ENCODE results near the gene SLF2. TPM values are rescaled to one million over a fixed set of nuclear protein-coding genes. Genes with fewer than 3 reads are reported as not detected.
"Not testable (repeated sequence)": the region's sequence is repeated elsewhere in the genome, so short reads cannot be mapped to it uniquely, and the experiment has no call there.

Gene SLF2
- polyA plus RNA-seq, 1 donor: 56.9 TPM

DNA sequence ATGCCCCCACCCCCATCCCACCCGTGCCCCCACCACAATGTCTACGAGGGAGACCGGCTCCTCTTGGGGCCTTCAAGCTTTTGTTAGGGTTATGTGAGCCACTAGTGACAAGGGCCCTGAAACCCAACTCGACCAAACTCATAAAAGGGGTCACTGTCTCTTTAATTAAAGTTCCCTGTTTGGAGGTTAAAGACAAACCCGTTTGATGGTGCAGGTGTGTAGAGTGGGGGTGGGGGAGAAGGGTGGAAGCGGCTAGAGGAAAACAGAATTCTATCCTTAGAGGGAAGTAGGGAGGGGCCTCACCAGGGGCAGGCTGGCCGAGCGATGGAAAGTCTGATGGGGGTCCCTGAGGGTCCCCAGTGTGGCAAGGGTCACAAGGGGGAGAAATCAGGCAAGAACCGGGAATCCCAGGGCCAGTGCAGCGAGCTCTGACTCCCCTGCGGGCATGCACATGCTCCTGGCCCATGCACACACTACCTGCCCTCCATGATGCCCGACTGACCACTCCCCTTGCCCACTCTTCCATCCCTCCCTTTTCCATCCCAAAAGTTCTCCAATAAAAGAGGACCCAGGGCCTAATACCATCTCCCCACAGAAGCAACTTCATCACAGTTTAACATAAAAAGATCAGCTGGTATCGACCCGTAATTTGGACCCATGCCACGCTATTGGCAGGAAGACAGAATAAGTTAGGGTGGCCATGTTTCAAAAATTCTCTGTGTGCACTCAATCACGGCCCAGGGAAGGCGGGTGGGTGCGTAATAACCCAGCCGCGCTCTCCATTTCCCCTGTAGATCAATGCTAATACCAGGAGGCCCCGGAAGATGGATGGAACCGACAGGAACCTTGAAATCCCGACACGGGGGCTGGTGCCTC, 35.9 kb upstream of the SLF2 start:
- no peak for DNase-seq

GRCh38 chr10:100877461-100877850, 35.3 kb upstream of the SLF2 start:
- DNase-seq: no peak

DNA sequence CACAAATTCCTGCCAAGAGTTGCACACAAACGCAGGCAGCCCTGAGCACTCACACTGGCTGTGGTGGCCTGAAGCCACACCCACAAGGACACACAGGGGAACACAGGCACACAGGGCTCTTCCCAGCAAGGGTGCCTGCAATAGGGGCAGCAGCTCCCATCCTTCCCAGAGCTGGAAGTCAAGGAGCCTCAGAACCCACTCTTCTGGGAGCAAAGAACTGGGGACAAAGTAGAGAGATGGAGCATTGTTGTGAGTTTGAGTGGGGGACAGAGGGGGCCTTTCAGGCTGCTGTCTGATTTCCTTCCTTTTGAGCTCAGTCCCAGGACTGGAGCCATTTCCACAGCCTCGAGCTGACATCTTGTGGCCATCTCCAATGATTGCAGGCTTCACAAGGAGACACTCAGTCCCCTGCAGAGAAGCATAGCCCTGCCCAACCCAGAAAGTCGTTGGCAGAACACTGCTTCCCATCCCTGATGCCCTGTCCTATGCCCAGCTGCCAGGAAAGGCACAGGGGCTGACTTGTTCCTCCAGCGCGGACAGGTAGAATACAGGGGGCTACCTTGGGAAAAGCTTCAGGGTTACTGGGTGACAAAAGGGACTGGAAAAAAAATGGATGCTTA, 34.4 kb upstream of the SLF2 start:
- peak; percentile 82 for DNase-seq

DNA sequence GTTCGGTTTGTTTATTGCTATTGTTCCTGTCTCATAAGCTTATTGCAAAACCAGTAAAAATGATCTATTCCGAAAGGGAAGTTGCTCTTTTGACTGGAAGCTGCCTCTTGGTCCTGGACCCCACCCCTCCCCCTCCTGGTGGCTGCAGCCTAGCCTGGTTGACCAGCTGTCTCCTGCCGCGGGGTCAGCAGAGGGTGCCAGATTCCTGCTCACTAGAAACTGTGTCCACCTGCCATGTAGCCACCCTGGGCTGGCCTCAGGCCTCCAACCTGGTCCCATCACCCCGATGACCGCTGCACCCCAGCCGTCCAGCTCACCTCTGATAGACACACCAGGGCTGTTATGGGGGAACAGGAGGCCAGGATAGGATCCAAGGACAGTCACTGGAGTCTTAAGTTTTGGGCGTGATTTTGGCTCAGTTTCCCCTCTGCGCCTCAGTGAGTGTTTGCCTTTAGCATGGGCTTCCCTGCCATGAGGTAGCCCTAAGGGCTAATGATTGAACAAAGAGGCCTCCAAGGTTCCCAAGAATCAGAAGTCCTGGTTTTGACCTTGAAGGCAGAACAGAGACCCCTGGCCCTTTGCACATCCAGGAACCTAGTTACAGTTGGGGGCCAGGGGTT, 32.9 kb upstream of the SLF2 start:
- no peak for DNase-seq

- no peak for DNase-seq
Measured at GRCh38 chr10:100881556-100882213, 31.1 kb upstream of the SLF2 start.

DNA sequence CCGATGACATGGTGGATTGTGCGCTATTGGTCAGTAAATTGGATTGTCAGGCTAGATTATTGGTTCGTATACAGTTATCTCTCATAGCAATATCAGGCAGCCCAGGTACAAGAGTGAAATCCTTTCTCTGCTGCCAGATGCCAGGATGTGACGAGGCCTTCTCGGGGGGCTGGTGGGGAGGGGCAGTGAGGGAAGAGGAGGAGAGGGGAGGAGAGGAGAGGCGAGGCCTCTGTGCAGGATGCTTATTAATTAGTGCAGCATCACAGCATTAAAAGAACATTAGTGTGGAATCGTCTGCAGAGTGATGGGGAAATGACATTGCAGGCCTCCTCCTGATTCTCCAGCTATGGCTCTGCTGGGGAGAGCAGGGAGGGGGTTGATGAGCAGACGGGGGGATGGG, 30.5 kb upstream of the SLF2 start:
- no peak for DNase-seq

- no peak for DNase-seq
Measured at GRCh38 chr10:100882671-100883311, 30.0 kb upstream of the SLF2 start.

- no peak for DNase-seq
Measured at GRCh38 chr10:100883312-100883821, 29.4 kb upstream of the SLF2 start.

- DNase-seq: not testable (repeated sequence)
Measured at GRCh38 chr10:100885611-100886010, 27.2 kb upstream of the SLF2 start.

GRCh38 chr10:100886091-100886490, 26.7 kb upstream of the SLF2 start:
- DNase-seq: peak; percentile 87

DNA sequence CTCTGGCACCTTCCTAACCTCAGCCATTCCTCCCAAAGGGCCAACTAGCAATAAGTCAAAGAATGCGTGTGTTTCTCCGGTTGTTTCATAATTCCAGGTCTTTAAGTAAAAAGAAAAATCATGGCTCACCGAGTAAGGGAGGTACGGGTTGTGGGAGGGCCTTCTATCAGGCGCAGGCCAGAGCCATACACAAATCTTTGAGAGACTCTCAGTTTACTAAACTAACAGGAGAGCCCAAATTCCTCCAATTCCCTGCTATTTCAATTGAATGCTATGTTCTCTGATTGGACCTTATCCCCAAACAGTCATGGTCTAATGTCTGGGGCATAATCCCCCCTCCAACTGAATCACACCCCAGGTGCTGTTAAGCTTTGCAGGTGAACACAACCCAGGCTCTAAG, 26.2 kb upstream of the SLF2 start:
- peak; percentile 61 for DNase-seq

DNA sequence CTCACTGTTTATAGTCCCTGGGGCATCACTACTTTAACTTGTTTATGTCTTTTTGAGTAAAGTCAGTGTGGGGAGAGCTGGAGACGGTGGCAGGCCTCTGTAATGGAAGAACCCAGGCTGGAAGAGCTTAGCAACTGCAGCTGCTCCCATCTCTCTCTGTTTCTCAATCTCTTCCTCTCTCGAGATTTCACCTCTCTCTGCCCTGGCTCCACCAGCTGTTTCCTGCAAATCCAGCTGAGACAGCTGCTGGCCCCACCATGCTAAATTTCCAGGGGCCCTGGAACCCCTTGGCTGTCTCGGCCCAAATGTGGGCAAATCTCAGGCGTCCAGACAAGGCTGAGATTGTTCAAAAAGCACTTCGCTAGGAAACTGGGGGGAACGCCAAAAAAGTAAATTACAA, 25.8 kb upstream of the SLF2 start:
- DNase-seq: no peak

DNA sequence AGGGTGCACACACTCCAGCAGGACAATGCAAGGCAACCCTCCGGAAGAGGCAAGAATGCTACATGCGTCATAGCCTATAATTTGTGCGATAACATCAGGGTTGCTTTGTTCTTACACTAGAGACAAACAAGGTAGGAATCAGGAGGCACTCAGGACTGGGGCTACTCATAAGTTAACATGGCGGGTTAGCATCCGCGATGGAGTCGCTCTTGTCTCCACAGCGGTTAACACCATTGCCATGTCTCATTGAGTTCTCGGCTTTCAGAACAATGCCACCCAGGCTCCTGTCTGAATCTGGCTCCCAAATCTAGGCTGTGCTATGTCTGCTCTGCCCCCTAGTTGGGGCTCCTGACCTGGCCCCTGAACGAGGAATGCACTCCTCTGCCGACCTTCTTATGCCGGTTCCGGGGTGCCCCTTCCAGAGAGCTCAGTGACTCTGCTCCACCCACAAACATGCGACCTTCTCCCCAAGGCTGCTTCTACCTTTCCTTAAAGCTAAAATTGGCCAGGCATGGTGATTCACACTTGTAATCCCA, 24.9 kb upstream of the SLF2 start:
- no peak for DNase-seq

- DNase-seq: no peak
Measured at GRCh38 chr10:100888957-100889356, 23.8 kb upstream of the SLF2 start.

DNA sequence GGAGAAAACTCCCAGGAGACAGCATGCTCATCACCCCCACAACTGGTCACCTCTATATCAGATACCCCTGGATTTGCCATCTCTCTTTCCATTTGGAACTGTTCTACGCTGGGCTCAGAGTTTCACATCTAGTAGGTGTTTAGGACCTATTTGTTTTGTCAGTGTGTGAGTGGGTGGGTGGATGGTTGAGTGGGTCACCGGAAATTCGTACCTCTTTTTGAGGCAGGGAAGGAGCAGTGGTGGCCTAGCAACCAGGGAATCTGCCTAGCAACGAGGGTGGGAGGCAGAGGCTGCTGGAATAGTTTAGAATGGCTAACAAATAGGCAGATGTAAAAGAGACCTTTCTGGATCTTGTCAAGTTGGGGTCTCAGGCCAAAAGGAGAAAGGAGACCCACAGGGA, 23.2 kb upstream of the SLF2 start:
- DNase-seq: no peak

GRCh38 chr10:100890141-100890672, 22.6 kb upstream of the SLF2 start:
- no peak for DNase-seq

- no peak for DNase-seq
Measured at GRCh38 chr10:100890673-100891317, 22.0 kb upstream of the SLF2 start.

DNA sequence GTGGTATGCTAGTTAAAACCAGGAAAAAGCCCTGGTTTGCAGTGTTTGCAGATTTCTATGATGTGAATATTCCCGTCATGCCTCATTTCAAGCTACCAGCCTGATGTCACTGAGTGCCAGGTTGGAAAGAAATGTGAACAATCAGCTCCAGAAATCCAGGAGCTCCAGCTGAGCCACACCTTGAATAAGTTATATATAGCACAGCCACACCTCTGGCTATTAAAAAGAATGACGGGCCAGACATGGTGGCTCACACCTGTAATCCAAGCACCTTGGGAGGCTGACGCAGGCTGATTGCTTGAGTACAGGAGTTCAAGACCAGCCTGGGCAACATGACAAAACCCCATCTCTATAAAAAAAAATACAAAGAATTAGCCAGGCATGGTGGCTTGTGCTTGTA, 18.7 kb upstream of the SLF2 start:
- no peak for DNase-seq

- DNase-seq: no peak
Measured at GRCh38 chr10:100894589-100895294, 18.0 kb upstream of the SLF2 start.

DNA sequence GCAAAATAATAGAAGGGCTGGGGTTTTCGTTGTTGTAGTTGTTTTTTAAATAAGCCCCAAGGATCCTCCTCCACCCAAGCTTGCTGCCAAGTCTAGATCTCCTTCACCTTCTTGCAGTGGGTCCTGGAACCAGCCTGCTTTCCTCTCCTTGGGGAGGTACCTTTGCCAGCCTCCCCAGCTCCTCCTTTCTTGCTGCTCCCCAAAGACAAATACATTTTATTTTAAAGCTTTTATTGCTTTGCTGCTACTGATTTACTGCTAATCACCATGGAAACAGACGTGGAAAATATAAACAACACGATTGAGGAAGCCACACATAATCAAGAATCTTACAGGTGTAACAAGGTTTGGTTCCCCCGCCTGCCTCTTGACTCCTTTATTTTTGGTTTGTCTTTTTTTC, 17.4 kb upstream of the SLF2 start:
- peak; percentile 71 for DNase-seq
